DMS79 (cell line): Measurements from ENCODE around the gene TRIM54.

Source experiments
- DNase-seq: peaks from one replicate; lab custom pipeline; 2025; lab: John Stamatoyannopoulos, UW

The TRIM54 gene, protein sequence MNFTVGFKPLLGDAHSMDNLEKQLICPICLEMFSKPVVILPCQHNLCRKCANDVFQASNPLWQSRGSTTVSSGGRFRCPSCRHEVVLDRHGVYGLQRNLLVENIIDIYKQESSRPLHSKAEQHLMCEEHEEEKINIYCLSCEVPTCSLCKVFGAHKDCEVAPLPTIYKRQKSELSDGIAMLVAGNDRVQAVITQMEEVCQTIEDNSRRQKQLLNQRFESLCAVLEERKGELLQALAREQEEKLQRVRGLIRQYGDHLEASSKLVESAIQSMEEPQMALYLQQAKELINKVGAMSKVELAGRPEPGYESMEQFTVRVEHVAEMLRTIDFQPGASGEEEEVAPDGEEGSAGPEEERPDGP

DNA sequence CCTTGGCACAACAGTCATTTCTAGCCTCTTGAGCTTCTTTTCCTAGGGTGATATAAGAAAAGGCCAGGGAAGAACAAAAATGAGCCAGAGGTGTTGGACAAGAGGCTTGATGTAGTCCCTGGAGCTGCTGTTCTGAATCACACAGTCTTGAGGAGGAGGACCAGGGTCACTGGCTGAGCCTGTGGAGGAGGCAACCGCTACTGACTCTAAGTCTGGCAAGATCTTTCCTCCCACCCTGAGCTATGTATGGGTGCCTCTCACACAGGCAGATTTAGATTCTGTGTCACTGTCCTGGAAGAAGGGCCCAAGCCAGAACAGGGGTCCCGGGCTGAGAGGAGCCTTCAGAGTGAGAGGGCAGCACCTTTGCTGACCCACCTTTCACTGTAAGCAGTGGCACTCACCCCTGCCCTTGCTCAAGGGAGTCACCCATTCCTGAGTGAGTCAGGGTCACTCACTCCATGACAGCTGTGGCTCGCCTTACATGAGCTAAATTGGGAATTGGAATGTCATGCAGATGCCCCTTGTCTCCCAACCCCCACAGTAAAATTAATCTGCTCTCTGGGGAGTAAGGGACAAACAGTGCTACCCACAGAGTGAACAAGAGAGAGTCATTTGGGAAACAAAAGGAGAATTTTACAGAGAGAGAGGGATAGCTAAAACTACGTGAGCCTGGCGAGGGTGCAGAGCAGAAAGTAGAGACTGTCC, at the start of gene TRIM54:
Gene TRIM54, plus strand, starts transcription at position 575 of the 705 bp plus-strand sequence. CDS start 303 bp downstream, outside the sequence.
- no peak for DNase-seq

DNA sequence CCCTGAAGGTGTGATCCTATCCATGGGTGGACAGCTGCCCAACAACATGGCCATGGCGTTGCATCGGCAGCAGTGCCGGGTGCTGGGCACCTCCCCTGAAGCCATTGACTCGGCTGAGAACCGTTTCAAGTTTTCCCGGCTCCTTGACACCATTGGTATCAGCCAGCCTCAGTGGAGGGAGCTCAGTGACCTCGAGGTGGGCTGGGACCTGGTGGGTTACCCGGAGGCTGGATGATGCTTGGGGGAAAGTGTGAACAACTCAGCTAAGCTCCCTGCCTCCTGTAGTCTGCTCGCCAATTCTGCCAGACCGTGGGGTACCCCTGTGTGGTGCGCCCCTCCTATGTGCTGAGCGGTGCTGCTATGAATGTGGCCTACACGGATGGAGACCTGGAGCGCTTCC, 48.9 kb upstream of the TRIM54 start:
- no peak for DNase-seq

DNA sequence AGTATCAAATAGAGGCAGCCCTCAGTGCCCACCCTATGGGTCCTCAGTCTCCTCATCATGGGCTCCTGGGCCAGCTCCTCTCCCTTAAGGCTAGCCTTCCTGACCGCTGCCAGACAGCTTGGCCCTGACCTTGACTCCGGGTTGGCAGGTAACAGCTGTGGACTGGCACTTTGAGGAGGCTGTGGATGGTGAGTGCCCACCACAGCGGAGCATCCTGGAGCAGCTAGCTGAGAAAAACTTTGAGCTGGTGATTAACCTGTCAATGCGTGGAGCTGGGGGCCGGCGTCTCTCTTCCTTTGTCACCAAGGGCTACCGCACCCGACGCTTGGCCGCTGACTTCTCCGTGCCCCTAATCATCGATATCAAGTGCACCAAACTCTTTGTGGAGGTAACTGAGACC, 46.1 kb upstream of the TRIM54 start:
- DNase-seq = no peak

DNA sequence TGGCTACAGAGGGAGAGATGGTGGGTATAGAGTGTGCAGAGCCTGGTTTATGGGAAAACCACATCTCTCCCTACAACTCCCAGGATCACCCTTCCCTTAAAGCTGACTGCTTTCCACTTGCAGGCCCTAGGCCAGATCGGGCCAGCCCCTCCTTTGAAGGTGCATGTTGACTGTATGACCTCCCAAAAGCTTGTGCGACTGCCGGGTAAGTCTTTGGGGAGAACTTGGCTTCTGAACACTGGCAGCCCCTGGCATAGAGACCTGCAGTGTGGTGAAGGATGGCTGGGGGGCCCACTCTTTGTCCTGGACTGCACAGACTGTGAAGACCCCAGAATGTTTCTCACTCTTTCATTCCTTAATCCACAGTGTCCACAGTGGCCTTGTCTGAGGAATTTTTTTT, 45.6 kb upstream of the TRIM54 start:
- DNase-seq = no peak

DNA sequence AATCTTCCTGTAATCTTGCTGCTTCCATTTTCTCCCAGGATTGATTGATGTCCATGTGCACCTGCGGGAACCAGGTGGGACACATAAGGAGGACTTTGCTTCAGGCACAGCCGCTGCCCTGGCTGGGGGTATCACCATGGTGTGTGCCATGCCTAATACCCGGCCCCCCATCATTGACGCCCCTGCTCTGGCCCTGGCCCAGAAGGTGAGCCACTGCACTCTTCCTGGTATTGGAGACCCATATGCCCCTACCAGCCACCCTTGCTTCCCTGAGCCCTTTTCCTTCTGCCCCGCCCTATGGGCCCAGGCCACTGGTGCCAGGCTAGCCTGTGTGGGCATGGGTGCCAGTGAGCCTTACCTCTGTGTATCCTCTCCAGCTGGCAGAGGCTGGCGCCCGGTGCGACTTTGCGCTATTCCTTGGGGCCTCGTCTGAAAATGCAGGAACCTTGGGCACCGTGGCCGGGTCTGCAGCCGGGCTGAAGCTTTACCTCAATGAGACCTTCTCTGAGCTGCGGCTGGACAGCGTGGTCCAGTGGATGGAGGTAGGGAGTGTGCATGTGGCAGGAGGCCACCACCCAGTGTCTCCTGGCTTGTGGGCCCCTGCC, 44.8 kb upstream of the TRIM54 start:
- DNase-seq = no peak

DNA sequence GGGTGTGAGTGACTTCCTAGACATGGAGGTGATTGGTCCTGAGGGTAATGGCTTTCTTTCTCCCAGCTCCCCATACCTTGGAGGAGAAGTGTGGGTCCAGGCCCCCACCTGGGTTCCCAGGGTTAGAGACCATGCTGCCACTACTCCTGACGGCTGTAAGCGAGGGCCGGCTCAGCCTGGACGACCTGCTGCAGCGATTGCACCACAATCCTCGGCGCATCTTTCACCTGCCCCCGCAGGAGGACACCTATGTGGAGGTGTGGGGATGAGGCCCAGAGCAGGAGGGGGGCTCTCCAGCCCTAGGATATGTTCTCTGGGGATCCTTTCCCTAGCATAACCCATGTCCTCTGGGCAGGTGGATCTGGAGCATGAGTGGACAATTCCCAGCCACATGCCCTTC, 43.3 kb upstream of the TRIM54 start:
- DNase-seq = no peak

DNA sequence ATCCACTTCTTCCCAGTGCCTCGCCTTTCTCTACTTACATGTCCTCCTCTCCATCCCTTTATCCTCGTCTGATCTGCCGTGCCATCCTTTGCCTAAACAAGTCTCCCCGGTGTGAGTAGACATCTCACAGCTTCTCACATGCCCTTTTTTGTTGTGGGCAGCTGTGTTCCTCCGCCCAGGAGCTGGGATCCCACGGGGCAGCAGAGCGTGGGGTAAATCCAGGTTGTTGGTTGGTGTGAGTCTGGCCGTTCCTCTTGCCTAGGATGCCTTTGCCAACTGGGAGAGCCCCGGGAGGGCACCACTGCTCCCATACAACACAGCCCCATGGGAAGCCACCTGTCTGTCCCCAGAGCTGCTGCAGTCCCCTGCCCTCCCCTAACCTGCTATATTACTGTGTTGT, 41.8 kb upstream of the TRIM54 start:
- no peak for DNase-seq

DNA sequence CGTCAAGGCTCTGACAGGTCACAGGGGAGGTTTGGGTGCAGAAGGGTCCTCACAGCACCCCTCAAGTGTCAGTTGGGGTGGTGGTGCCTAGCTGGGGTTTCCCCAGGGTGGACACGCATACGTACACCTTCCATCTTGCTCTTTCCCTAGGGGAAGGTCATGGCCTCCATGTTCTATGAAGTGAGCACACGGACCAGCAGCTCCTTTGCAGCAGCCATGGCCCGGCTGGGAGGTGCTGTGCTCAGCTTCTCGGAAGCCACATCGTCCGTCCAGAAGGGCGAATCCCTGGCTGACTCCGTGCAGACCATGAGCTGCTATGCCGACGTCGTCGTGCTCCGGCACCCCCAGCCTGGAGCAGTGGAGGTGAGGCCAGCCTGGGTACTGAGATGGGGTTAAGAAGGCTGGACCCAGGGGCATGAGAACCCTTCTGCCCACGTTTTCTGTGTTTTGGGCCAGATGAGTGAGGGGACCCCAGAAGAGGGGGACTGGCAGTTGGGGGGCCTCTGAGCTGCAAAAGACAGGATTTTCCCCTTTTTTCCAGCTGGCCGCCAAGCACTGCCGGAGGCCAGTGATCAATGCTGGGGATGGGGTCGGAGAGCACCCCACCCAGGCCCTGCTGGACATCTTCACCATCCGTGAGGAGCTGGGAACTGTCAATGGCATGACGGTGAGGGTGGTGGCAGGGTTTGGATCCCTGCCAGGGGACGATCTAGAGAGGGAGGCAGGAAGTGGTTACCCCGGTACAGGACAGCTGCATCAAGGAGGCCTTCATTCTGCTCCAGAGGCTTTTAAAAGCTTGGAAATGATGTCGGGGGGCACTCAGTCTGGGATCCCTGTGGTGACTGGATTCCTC, 40.2 kb upstream of the TRIM54 start:
- no peak for DNase-seq

DNA sequence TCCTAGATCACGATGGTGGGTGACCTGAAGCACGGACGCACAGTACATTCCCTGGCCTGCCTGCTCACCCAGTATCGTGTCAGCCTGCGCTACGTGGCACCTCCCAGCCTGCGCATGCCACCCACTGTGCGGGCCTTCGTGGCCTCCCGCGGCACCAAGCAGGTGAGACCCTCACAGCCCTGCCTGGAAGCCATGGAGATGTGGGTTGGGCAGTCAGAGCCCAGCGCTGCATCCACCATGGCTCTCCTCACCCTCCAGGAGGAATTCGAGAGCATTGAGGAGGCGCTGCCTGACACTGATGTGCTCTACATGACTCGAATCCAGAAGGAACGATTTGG, 39.6 kb upstream of the TRIM54 start:
- DNase-seq = no peak

DNA sequence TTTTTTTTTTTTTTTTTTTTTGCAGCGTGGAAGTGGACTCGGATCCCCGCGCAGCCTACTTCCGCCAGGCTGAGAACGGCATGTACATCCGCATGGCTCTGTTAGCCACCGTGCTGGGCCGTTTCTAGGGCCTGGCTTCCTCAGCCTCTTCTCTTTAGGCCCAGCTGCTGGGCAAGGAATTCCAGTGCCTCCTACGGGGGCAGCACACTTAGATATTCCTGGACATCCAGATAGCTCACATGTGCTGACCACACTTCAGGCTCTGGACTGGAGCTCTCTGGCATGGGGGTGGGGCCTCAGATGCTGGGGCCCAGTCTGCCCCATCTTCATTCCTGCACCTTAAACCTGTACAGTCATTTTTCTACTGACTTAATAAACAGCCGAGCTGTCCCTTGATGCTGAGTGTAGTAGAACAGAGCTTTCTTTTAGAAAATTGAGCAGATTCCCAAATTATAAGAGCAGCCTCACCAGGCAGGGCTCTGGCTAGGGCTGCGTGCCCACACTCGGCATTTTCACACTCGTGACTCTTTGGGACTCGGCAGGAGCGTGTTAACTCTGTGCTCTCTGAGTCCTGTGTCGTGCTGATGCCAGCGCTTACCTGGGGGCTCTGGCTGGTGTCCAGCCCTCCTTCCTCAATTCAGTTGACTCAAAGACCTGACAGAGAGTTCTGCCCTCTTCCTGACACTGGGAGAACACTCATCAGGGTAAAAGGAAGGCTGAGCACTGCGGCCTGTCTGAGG, 38.7 kb upstream of the TRIM54 start:
- no peak for DNase-seq

DNA sequence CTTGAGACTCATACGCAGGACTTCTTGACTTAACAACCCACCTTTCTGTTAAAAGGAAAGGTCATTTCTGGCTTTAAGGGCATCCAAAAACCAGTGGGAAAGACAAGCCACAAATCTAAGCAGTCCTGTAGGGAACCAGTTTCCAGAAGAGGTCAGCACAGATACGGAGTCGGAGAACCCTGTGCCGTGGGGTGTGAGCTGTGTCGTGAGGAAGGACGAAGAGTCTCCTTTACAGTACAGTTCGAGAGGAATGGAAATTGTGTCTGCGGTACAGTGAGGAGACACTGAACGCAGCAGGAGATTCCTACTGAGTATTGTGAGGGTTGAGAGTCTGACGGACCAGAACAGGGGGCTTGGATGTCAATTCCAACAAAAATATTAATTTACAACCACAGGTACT, 37.1 kb upstream of the TRIM54 start:
- DNase-seq = no peak

DNA sequence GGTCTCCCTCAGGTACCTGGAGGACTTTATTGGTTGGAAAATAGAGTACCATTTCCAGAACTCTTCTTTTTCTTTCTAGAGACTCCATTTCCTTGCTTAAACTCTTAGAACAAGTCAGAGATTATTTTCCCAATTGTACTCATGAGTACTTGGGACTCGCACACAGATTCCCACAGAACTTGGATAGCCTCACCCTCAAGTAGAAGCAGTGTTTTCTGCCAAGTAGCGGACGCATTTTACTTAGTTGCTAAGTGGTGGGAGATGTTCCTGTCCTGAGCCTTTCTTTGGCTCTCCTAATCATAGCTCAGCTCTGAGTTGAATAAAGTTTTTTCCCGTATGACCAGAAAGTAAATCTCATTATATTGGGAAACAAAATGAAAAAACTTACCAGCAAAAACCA, 36.6 kb upstream of the TRIM54 start:
- no peak for DNase-seq

DNA sequence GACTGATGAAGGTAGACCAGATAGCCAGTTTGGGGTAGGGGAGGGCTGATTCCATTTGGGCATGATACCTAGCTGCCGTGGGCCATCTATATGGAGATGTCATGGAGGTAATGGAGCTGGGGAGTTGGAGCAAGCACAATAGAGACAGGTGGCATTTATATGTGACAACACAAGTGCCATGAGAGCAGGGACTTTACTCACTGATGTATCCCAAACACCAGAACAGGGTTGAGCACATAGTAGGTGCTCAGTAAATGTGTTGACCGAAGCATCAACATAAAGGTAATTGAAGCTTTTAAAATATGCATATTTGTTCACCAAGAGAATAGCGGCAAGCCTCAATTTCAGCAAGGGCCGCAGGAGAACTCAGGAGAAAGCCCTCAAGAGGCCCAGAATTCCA, 34.3 kb upstream of the TRIM54 start:
- DNase-seq = no peak

DNA sequence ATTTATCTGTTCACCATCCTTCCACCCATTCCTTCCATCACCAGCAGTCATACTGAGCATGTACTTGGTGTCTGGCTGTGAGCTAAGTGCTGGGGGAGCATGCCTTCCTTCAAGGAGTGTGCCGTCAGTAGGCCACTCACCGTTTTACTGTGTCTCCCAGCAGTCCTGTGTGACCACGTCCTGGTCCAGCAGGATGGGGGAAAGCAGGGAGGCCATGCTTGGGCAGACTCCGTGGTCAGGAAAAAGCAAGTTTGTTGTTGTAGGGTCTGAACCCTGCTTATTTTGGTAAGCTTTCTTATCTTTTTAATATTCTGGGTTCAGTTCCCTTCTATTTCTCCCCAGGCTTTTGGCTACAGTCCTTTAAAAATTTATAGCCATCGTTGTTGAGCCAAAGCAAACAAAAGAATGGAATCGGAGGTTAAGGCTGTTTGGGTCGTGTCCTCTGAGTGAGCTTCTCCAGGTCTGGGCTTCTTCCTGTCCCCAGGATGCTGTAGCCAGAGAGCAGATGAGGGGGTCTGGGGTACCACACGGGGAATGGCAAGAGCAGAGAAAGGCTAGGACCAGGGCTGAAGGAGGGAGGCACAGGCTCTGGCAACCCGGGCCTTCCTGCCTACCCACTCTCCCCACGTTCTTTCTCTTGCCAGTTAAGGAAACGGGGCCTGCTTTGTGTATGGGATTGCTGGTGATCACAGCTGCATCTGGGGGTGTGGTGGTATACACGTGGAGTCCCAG, 32.9 kb upstream of the TRIM54 start:
- no peak for DNase-seq

DNA sequence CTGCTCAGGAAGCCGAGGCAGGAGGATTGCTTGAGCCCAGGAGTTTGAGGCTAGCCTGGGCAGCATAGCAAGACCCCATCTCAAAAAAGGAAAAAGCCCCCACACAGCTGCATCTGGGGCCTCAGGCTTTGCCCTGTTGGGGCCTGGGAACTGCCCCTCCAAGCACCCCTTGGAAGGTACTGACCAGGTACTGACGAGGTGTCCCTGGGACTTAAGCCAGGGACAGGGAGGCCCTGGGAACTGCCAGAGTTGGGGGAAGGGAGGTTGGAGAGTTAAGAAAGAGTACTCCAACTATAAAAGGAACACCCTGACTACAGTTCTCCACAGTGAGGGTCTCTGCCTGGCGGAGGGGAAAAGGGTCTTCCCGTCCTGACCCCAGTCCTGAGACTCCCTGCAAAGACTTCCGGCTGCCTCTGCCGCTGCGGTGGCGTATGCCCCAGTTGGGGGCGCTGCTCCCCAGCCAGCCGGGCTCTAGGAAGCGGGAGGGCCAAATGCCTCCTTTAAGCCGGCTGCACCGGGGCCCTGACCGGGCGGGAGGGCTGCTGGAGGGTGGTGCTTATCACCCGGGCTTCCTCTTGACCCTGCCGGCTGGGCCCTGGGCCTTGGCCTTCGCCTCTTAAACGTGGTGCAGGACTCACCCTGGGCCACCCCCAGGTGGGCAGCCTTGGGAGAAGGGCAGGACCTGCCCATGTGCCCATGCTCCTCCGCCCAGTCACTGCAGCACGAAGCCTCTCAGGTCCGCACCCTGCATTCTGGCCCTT, 32.2 kb upstream of the TRIM54 start:
- DNase-seq = no peak

DNA sequence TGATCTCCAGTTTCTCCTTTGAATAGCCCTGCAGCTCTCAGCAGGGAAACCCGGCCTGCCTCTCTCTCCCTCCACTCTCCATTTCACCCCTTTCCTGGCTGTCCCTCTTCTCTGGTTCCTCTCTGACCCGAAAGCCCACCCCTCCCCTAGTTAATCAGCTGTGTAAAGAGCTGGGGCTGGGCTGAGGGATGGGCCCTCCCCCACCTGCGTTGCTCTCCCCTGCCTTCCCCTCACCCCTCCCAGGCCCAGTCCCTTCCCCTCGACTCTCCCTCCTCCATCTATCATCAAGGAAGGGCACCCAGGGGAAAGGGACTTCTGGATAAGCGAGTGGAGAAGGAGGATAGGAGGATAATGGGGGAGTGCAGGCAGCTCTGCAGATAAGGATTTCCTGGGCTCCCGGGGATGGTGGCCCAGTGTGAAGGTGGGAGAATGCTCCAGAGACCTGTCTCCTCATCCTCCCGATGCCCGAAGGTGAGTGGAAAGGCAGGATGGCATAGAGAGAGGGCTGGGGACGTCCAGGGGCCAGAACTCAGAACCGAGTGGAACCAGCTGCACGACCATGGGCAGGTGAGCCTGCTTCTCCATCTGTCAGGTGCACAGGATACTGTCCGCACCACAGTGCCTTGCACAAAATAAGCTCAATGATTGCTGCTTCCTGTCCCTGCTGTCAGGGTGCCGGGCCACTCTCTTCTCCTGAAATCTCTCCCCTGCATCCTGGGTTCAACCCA, 31.4 kb upstream of the TRIM54 start:
- no peak for DNase-seq

DNA sequence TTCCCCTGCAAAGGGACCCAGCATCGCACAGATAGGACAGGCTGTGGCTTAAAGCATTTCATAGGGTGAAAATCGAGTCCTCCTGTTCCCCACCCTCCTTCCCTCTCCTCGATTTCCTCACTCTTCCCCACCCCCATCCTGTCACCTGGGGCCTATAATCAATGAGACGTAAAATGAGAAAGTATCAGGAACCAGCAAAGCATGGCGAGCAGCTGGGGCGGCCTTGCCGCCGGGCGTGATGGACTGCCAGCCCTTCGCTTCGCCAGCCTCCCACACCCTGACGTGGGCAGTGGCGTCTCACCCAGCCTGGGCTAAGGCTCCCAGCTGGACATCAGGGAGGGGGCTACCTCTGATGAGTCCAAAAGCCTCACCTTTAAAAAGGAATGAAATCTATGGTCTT, 30.5 kb upstream of the TRIM54 start:
- no peak for DNase-seq

DNA sequence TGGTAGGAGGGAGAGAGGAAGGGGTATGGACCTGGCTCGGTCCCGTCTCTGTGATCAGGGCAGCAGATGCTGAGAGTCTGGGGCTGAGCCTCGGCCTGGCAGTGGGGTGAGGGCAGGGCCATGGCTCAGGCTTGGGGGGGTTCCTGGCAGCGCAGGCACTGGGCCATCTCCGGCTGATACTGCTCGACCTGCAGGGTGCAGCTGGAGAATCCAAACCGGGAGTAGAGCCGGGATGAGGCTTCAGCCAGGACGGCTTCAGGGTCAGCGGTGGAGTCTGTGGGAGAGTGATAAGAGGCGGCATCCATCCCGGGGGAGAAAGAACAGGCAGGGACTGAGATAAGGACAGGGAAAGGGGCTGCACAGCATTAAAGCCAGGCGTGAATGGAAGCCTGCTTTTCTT, 27.0 kb upstream of the TRIM54 start:
- no peak for DNase-seq

DNA sequence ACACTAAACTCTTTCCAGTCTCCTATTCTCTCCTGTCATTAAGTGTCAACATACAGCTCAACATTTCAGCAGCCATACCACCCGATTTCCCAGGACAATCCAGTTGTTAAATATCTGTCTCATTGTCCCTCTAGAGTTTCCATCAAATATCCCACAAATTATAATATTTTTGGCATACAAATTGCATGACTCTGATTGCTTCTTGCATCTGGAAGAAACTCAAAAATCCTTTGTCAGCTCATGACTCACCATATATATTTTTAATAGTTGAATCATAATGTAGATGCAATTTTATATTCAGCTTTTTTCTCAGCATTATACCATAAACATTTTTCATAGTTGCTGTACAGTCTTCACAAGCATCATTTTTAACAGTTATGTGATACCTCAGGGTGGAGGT, 26.6 kb upstream of the TRIM54 start:
- no peak for DNase-seq
